GM12892 (cell line): ENCODE results near the gene NUTM2D.
"Not testable (repeated sequence)": the region's sequence is repeated elsewhere in the genome, so short reads cannot be mapped to it uniquely, and the experiment has no call there.

Experiments used
- POLR2A ChIP-seq: IDR thresholded peaks from 2 replicates; pipeline ENCODE4 v1.6.1; 2011; ENCODE audit warnings: low read depth, low read length, control low read depth
- POLR2AphosphoS5 ChIP-seq: IDR thresholded peaks from 2 replicates; pipeline ENCODE4 v1.6.1; 2011; ENCODE audit warnings: low read depth, low read length, control low read depth
- TAF1 ChIP-seq: IDR thresholded peaks from 2 replicates; pipeline ENCODE4 v1.6.1; 2011; ENCODE audit warnings: low read depth, mild to moderate bottlenecking, control low read depth, low read length, borderline replicate concordance

DNA sequence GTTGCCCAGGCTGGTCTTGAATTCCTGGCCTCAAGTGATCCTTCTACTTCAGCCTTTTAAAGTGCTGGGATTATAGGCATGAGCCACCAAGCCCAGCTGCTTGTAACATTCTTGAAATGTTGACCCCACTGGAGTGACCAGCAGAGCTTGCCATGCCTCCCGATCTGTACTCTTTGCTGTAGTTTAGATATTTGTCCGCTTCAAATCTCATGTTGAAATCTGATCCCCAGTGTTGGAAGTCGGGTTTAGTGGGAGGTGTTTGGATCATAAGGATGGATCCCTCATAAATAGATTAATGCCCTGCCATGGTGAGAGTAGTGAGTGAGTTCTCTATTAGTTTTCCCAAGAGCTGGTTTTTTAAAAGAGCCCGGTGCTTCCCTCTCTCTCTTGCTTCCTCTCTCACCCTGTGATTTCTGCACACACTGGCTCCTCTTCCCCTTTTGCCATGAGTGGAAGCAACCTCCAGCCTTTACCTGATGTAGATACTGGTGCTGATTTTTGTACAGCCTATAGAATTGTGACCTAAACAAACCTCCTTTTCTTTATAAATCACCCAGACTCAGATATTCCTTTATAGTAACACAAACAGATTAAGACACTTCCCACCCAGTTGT lies 43.1 kb upstream of the NUTM2D start:
- not testable (repeated sequence) for TF ChIP-seq POLR2A, POLR2AphosphoS5, TAF1
